H1 (cell line): ENCODE results near the gene MYO9B. TPM values are rescaled to one million over a fixed set of nuclear protein-coding genes. Genes with fewer than 3 reads are reported as not detected.

Experiments used
- ATF3 ChIP-seq: IDR thresholded peaks from 2 replicates; pipeline ENCODE4 v1.6.1; 2011; ENCODE audit warnings: low read depth, mild to moderate bottlenecking, low read length; ENCODE audit not compliant: insufficient read depth
- BRCA1 ChIP-seq: IDR thresholded peaks from 2 replicates; pipeline ENCODE4 v1.6.1; 2012; ENCODE audit warnings: low read depth, low read length, improper control_type of control experiment
- EZH2 ChIP-seq: fragments of 200-600 bp; sonication (generic); IDR thresholded peaks from 2 replicates; pipeline ENCODE4 v1.7.1; 2012; ENCODE audit warnings: low read depth, mild to moderate bottlenecking, moderate library complexity, low read length, inconsistent platforms; ENCODE audit not compliant: severe bottlenecking
- KDM4A ChIP-seq: IDR thresholded peaks from one replicate; pipeline ENCODE4 v1.7.1; 2012; ENCODE audit warnings: low read depth, mild to moderate bottlenecking, moderate library complexity, low read length, inconsistent platforms; ENCODE audit not compliant: severe bottlenecking
- POLR2A ChIP-seq, 2 experiments: IDR thresholded peaks; 1 replicate in 1 of 2; 2 replicates in 1 of 2; pipeline ENCODE4 v1.6.1; 2011; ENCODE audit warnings: low read depth in 2 of 2, low read length in 2 of 2, mild to moderate bottlenecking in 2 of 2; ENCODE audit errors: control extremely low read depth in 1 of 2
- TAF1 ChIP-seq: IDR thresholded peaks from 2 replicates; pipeline ENCODE4 v1.6.1; 2011; ENCODE audit warnings: mild to moderate bottlenecking, low read depth, low read length
- TBP ChIP-seq: IDR thresholded peaks from 2 replicates; pipeline ENCODE4 v1.6.1; 2011; ENCODE audit warnings: low read depth, low read length, improper control_type of control experiment
- TCF12 ChIP-seq: IDR thresholded peaks from 2 replicates; pipeline ENCODE4 v1.6.1; 2011; ENCODE audit warnings: low read depth, mild to moderate bottlenecking, low read length
- ZNF274 ChIP-seq: IDR thresholded peaks from 2 replicates; pipeline ENCODE4 v1.7.0; 2012; ENCODE audit warnings: low read length, borderline replicate concordance; ENCODE audit errors: extremely low read depth
- polyA plus RNA-seq, 7 experiments: library from polyadenylated mRNA; depleted of rRNA in 3 of 7; stranded (reverse) in 5 of 7; unstranded in 2 of 7; fragments of >200 nt in 5 of 7; fragments of 200-250 nt in 2 of 7; gene quantifications; 1 replicate in 5 of 7; 2 replicates in 1 of 7; 4 replicates in 1 of 7; pipeline versions ENCODE4 v1.2.1 to v1.2.3, GENCODE V29; 2011 to 2013; ENCODE audit warnings: missing spikeins in 2 of 7, mixed read lengths in 2 of 7
- total RNA-seq: library from RNA; stranded (reverse); fragmentation: NEBNext Ultra II Directional; extraction: Animal tissue kit (Norgen Biotek cat#: 25700); gene quantifications from 2 replicates; pipeline ENCODE4 v1.2.1, GENCODE V29; 2021
- TF ChIP-seq, protein P1 (sequence below): fragments of 300-600 bp; sonication (generic); IDR thresholded peaks from 2 replicates; pipeline ENCODE4 v1.7.1; 2012; ENCODE audit warnings: low read length, moderate library complexity, mild to moderate bottlenecking, inconsistent platforms; ENCODE audit not compliant: insufficient replicate concordance

The MYO9B gene
- total and polyA plus RNA-seq, 2 of the 8 experiments (the other 6 are each of a cell fraction or from before 2014, with no cell fraction given) = 27.6 to 77.1 TPM

- TF ChIP-seq, protein P1, sequence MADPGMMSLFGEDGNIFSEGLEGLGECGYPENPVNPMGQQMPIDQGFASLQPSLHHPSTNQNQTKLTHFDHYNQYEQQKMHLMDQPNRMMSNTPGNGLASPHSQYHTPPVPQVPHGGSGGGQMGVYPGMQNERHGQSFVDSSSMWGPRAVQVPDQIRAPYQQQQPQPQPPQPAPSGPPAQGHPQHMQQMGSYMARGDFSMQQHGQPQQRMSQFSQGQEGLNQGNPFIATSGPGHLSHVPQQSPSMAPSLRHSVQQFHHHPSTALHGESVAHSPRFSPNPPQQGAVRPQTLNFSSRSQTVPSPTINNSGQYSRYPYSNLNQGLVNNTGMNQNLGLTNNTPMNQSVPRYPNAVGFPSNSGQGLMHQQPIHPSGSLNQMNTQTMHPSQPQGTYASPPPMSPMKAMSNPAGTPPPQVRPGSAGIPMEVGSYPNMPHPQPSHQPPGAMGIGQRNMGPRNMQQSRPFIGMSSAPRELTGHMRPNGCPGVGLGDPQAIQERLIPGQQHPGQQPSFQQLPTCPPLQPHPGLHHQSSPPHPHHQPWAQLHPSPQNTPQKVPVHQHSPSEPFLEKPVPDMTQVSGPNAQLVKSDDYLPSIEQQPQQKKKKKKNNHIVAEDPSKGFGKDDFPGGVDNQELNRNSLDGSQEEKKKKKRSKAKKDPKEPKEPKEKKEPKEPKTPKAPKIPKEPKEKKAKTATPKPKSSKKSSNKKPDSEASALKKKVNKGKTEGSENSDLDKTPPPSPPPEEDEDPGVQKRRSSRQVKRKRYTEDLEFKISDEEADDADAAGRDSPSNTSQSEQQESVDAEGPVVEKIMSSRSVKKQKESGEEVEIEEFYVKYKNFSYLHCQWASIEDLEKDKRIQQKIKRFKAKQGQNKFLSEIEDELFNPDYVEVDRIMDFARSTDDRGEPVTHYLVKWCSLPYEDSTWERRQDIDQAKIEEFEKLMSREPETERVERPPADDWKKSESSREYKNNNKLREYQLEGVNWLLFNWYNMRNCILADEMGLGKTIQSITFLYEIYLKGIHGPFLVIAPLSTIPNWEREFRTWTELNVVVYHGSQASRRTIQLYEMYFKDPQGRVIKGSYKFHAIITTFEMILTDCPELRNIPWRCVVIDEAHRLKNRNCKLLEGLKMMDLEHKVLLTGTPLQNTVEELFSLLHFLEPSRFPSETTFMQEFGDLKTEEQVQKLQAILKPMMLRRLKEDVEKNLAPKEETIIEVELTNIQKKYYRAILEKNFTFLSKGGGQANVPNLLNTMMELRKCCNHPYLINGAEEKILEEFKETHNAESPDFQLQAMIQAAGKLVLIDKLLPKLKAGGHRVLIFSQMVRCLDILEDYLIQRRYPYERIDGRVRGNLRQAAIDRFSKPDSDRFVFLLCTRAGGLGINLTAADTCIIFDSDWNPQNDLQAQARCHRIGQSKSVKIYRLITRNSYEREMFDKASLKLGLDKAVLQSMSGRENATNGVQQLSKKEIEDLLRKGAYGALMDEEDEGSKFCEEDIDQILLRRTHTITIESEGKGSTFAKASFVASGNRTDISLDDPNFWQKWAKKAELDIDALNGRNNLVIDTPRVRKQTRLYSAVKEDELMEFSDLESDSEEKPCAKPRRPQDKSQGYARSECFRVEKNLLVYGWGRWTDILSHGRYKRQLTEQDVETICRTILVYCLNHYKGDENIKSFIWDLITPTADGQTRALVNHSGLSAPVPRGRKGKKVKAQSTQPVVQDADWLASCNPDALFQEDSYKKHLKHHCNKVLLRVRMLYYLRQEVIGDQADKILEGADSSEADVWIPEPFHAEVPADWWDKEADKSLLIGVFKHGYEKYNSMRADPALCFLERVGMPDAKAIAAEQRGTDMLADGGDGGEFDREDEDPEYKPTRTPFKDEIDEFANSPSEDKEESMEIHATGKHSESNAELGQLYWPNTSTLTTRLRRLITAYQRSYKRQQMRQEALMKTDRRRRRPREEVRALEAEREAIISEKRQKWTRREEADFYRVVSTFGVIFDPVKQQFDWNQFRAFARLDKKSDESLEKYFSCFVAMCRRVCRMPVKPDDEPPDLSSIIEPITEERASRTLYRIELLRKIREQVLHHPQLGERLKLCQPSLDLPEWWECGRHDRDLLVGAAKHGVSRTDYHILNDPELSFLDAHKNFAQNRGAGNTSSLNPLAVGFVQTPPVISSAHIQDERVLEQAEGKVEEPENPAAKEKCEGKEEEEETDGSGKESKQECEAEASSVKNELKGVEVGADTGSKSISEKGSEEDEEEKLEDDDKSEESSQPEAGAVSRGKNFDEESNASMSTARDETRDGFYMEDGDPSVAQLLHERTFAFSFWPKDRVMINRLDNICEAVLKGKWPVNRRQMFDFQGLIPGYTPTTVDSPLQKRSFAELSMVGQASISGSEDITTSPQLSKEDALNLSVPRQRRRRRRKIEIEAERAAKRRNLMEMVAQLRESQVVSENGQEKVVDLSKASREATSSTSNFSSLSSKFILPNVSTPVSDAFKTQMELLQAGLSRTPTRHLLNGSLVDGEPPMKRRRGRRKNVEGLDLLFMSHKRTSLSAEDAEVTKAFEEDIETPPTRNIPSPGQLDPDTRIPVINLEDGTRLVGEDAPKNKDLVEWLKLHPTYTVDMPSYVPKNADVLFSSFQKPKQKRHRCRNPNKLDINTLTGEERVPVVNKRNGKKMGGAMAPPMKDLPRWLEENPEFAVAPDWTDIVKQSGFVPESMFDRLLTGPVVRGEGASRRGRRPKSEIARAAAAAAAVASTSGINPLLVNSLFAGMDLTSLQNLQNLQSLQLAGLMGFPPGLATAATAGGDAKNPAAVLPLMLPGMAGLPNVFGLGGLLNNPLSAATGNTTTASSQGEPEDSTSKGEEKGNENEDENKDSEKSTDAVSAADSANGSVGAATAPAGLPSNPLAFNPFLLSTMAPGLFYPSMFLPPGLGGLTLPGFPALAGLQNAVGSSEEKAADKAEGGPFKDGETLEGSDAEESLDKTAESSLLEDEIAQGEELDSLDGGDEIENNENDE = no peak
- TF ChIP-seq TCF12 (no peak), EZH2 (no peak), BRCA1 (no peak), TAF1 (no peak), TBP (no peak), POLR2A (IDR thresholded peaks at IDR 0.05; ENCODE audit: control extremely low read depth in 1 of 2, low read depth in 2 of 2, low read length in 2 of 2) (no peak), ATF3 (no peak), KDM4A (no peak), ZNF274 (no peak)
Measured at GRCh38 chr19:17123041-17123440, 47.5 kb downstream of the MYO9B start (continued).
